ENCODE results near the gene ZNF845. TPM values are rescaled to one million over a fixed set of nuclear protein-coding genes. Genes with fewer than 3 reads are reported as not detected.
"Not testable (repeated sequence)": the region's sequence is repeated elsewhere in the genome, so short reads cannot be mapped to it uniquely, and the experiment has no call there.

The ZNF845 gene
- total RNA-seq, 1 donor from 2014 or later, result 5.2 TPM

GRCh38 chr19:53333066-53333462 is 485 bp upstream of the ZNF845 start:
- DNase-seq (ENCODE audit: extremely low spot score in 2 of 2), result no peak
- H3K9me3 ChIP-seq, result no peaks in the 10 kb centered on the region
- peak overlapping the region; percentile 56 to 84 for H3K4me3 ChIP-seq
- H3K27me3 ChIP-seq, result no peaks in the 10 kb centered on the region
- intact Hi-C loops (cut with DNase I), result no loop called here
- H3K27ac ChIP-seq, result peak overlapping the region; percentile 61
- H3K36me3 ChIP-seq, result peaks cover 0 to 13% of the 10 kb centered on the region in 2 donors
- peaks cover 7% of the 10 kb centered on the region for H3K4me1 ChIP-seq
- TF ChIP-seq POLR2A (IDR thresholded peaks at IDR 0.05) (no peak), CTCF (IDR thresholded peaks at IDR 0.05) (no peak), POLR2AphosphoS5 (IDR thresholded peaks at IDR 0.05; ENCODE audit: insufficient read depth in 1 of 2, low read depth in 1 of 2) (no peak)

GRCh38 chr19:53344403-53344802 is 10.9 kb downstream of the ZNF845 start:
- peaks cover 15% of the 10 kb centered on the region for H3K9me3 ChIP-seq

GRCh38 chr19:53355739-53356138 is 22.2 kb downstream of the ZNF845 start:
- no peaks in the 10 kb centered on the region for H3K4me1 ChIP-seq
- H3K27me3 ChIP-seq, result no peaks in the 10 kb centered on the region
- no peak overlapping the region for H3K4me3 ChIP-seq
- peaks cover 8 to 24% of the 10 kb centered on the region in 2 donors for H3K36me3 ChIP-seq
- H3K9me3 ChIP-seq, result peaks cover 64% of the 10 kb centered on the region
- no peak overlapping the region for H3K27ac ChIP-seq
- intact Hi-C loops (cut with DNase I), result loop anchor here (10.0 kb wide), 1 partner anchor 161 kb away; the partner anchor contains the start of gene ZNF665
- TF ChIP-seq POLR2AphosphoS5 (IDR thresholded peaks at IDR 0.05; ENCODE audit: insufficient read depth in 1 of 2, low read depth in 1 of 2), result no peak
- no peak for TF ChIP-seq CTCF (IDR thresholded peaks at IDR 0.05)
- TF ChIP-seq POLR2A (IDR thresholded peaks at IDR 0.05), result no peak
- DNase-seq (ENCODE audit: extremely low spot score in 2 of 2), result no peak

More at GRCh38 chr19:53344403-53344802, 10.9 kb downstream of the ZNF845 start:
- H3K4me3 ChIP-seq; intact Hi-C loops (cut with DNase I); DNase-seq (ENCODE audit: extremely low spot score in 2 of 2); H3K27me3 ChIP-seq; H3K4me1 ChIP-seq; H3K27ac ChIP-seq: not testable (repeated sequence)
- H3K36me3 ChIP-seq, result peaks cover 5 to 87% of the 10 kb centered on the region in 2 donors

GRCh38 chr19:53357821-53358581 is 24.5 kb downstream of the ZNF845 start:
- no peaks in the 10 kb centered on the region for H3K27me3 ChIP-seq
- no peak overlapping the region for H3K27ac ChIP-seq
- H3K36me3 ChIP-seq, result peaks cover 0 to 2% of the 10 kb centered on the region in 2 donors
- TF ChIP-seq POLR2AphosphoS5 (IDR thresholded peaks at IDR 0.05; ENCODE audit: insufficient read depth in 1 of 2, low read depth in 1 of 2) (no peak), POLR2A (IDR thresholded peaks at IDR 0.05) (no peak), CTCF (IDR thresholded peaks at IDR 0.05) (no peak)
- no peaks in the 10 kb centered on the region for H3K4me1 ChIP-seq
- no peak overlapping the region for H3K4me3 ChIP-seq
- no peak for DNase-seq (ENCODE audit: extremely low spot score in 2 of 2)
- intact Hi-C loops (cut with DNase I), result loop anchor here (10.0 kb wide), 1 partner anchor 163 kb away; the partner anchor contains the start of gene ZNF665
- H3K9me3 ChIP-seq, result peaks cover 44% of the 10 kb centered on the region

- DNase-seq (ENCODE audit: extremely low spot score in 2 of 2); H3K27ac ChIP-seq; H3K4me3 ChIP-seq; H3K27me3 ChIP-seq; intact Hi-C loops (cut with DNase I); H3K36me3 ChIP-seq; H3K4me1 ChIP-seq: not testable (repeated sequence)
- H3K9me3 ChIP-seq, result peaks cover 24% of the 10 kb centered on the region
Observed at GRCh38 chr19:53360056-53360455, 26.5 kb downstream of the ZNF845 start.

Measured in vagina (tissue), 2 donors.